Left lung (tissue), 10 donors: Measurements from ENCODE around the gene KIR2DL3. TPM values are rescaled to one million over a fixed set of nuclear protein-coding genes. Genes with fewer than 3 reads are reported as not detected.
A peak's percentile ranks its signal among the peaks of the same experiment; 100 is the strongest.
"Not testable (repeated sequence)": the region's sequence is repeated elsewhere in the genome, so short reads cannot be mapped to it uniquely, and the experiment has no call there.

Experiments
- ATAC-seq: fragments of 200-7000 bp; cut with Tn5 transposase; one replicate; pipeline ENCODE4 v1.9.1; 2020; ENCODE audit warnings: moderate library complexity
- DNase-seq, 4 donors: peaks; one replicate each; pipeline ENCODE4 v3.0.0-alpha.2; 2013 to 2020
- H3K27ac ChIP-seq, 2 donors: fragments of 200-600 bp; sonication (generic) in 1 of 2; one replicate each; pipeline versions ENCODE4 v1.5.0 to v1.8.0; 2020 to 2021
- H3K27me3 ChIP-seq, 2 donors: fragments of 200-600 bp; sonication (generic) in 1 of 2; one replicate each; pipeline versions ENCODE4 v1.5.0 to v1.8.0; 2020 to 2021
- H3K36me3 ChIP-seq, 2 donors: fragments of 200-600 bp; sonication (generic) in 1 of 2; one replicate each; pipeline versions ENCODE4 v1.5.0 to v1.8.0; 2020 to 2021
- H3K4me1 ChIP-seq, 2 donors: fragments of 200-600 bp; one replicate each; pipeline ENCODE4 v1.8.0; 2021
- H3K4me3 ChIP-seq, 2 donors: fragments of 200-600 bp; sonication (generic) in 1 of 2; one replicate each; pipeline versions ENCODE4 v1.5.0 to v1.8.0; 2020 to 2021; ENCODE audit warnings: mild to moderate bottlenecking in 1 of 2
- H3K9me3 ChIP-seq, 2 donors: fragments of 200-600 bp; sonication (generic) in 1 of 2; one replicate each; pipeline versions ENCODE4 v1.5.0 to v1.8.0; 2020 to 2021
- intact Hi-C, 2 donors: fragments of 100-400 bp; cut with DNase I; formaldehyde crosslinking; loops; one replicate each; pipeline versions ENCODE4 v1.11.2 to v1.14.2; 2022
- polyA plus RNA-seq, 6 donors: library from polyadenylated mRNA; unstranded; fragments of 120-200 nt; gene quantifications; one replicate each; pipeline ENCODE4 v1.2.1, GENCODE V29; 2013; ENCODE audit not compliant: insufficient read length in 6 of 6
- total RNA-seq, 2 donors: library from RNA; stranded (reverse); fragmentation: NEBNext Ultra II Directional; extraction: Animal tissue kit (Norgen Biotek cat#: 25700); gene quantifications; one replicate each; pipeline ENCODE4 v1.2.1, GENCODE V29; 2021
- TF ChIP-seq, protein P1 (sequence below), 2 donors: fragments of 200-600 bp; sonication (generic) in 1 of 2; IDR thresholded peaks; one replicate each; pipeline versions ENCODE4 v1.5.0 to v1.8.0; 2021; ENCODE audit warnings: antibody characterized with exemption in 2 of 2
- donor health status: DM: no; HTN: yes; CAD: no.
- donor health status: DM: no; HTN: no; CAD: no.

Gene KIR2DL3
- total and polyA plus RNA-seq, 8 donors: 0.10 to 0.23 (median 0.13) TPM; not detected in 3

DNA sequence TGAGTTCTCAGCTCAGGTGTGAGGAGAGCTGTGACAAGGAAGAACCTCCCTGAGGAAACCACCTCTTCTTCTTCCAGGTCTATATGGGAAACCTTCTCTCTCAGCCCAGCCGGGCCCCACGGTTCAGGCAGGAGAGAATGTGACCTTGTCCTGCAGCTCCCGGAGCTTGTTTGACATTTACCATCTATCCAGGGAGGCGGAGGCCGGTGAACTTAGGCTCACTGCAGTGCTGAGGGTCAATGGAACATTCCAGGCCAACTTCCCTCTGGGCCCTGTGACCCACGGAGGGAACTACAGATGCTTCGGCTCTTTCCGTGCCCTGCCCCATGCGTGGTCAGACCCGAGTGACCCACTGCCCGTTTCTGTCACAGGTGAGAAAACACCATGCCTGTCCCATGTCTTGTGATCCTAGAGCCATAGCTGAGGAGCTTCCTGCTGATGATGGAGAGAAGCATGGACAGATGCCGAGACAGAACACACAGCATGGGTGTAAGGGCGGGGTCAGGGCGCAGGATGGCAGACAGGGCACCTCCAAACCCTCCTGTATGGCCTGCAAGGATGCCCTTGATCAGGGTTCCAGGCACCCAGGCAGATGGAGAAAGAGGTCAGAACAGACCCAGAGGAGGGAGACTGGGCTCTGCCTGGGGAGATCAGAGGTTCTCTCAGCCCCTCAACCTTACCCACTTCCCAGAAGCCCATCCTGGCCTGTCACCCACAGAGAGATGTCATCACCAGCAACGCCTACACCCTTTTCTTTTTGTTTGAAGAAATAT is 8.7 kb upstream of the KIR2DL3 start:
- DNase-seq (no peak), ATAC-seq (no peak)
- Histone ChIP-seq H3K27me3 (peaks cover 0 to 20% of the 10 kb centered on the region in 2 donors), H3K27ac (no peak overlapping the region), H3K9me3 (no peaks in the 10 kb centered on the region), H3K4me1 (no peaks in the 10 kb centered on the region), H3K36me3 (no peaks in the 10 kb centered on the region), H3K4me3 (no peak overlapping the region)
- TF ChIP-seq, protein P1, sequence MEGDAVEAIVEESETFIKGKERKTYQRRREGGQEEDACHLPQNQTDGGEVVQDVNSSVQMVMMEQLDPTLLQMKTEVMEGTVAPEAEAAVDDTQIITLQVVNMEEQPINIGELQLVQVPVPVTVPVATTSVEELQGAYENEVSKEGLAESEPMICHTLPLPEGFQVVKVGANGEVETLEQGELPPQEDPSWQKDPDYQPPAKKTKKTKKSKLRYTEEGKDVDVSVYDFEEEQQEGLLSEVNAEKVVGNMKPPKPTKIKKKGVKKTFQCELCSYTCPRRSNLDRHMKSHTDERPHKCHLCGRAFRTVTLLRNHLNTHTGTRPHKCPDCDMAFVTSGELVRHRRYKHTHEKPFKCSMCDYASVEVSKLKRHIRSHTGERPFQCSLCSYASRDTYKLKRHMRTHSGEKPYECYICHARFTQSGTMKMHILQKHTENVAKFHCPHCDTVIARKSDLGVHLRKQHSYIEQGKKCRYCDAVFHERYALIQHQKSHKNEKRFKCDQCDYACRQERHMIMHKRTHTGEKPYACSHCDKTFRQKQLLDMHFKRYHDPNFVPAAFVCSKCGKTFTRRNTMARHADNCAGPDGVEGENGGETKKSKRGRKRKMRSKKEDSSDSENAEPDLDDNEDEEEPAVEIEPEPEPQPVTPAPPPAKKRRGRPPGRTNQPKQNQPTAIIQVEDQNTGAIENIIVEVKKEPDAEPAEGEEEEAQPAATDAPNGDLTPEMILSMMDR (IDR thresholded peaks at IDR 0.05): no peak
- intact Hi-C loops: no loop called here

GRCh38 chr19:54731191-54731590 is 7.1 kb upstream of the KIR2DL3 start:
- Histone ChIP-seq H3K9me3 (no peaks in the 10 kb centered on the region), H3K27ac (no peak overlapping the region), H3K4me1 (no peaks in the 10 kb centered on the region), H3K27me3 (peaks cover 0 to 20% of the 10 kb centered on the region in 2 donors), H3K4me3 (no peak overlapping the region), H3K36me3 (no peaks in the 10 kb centered on the region)
- TF ChIP-seq, protein P1 (IDR thresholded peaks at IDR 0.05): no peak
- ATAC-seq (no peak), DNase-seq (no peak)
- intact Hi-C loops: no loop called here

DNA sequence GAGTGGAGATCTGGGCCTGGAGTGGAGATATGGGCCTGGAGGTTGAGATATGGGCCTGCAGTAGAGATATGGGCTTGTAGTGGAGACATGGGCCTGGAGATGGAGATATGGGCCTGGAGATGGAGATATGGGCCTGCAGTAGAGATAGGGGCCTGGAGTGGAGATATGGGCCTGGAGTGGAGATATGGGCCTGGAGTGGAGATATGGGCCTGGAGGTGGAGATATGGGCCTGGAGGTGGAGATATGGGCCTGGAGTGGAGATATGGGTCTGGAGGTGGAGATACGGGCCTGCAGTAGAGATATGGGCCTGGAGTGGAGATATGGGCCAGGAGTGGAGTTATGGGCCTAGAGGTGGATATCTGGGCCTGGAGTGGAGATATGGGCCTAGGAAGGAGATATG is 402 bp downstream of the KIR2DL3 start:
- no peaks in the 10 kb centered on the region for H3K36me3 ChIP-seq
- no peaks in the 10 kb centered on the region for H3K27me3 ChIP-seq
- no peaks in the 10 kb centered on the region for H3K4me1 ChIP-seq
- TF ChIP-seq, protein P1 (IDR thresholded peaks at IDR 0.05): no peak
- intact Hi-C loops: no loop called here
- no peak overlapping the region for H3K27ac ChIP-seq
- H3K4me3 ChIP-seq: no peak overlapping the region
- DNase-seq (no peak), ATAC-seq (no peak)
- H3K9me3 ChIP-seq: no peaks in the 10 kb centered on the region

- no peak for ATAC-seq
- Histone ChIP-seq H3K9me3 (no peaks in the 10 kb centered on the region), H3K4me1 (no peaks in the 10 kb centered on the region), H3K27ac (no peak overlapping the region), H3K36me3 (no peaks in the 10 kb centered on the region), H3K27me3 (no peaks in the 10 kb centered on the region), H3K4me3 (no peak overlapping the region)
- TF ChIP-seq, protein P1 (IDR thresholded peaks at IDR 0.05): no peak
- intact Hi-C loops: no loop called here
- DNase-seq: no peak
These were observed 1.5 kb downstream of the KIR2DL3 start for GRCh38 chr19:54739587-54740497.

DNA sequence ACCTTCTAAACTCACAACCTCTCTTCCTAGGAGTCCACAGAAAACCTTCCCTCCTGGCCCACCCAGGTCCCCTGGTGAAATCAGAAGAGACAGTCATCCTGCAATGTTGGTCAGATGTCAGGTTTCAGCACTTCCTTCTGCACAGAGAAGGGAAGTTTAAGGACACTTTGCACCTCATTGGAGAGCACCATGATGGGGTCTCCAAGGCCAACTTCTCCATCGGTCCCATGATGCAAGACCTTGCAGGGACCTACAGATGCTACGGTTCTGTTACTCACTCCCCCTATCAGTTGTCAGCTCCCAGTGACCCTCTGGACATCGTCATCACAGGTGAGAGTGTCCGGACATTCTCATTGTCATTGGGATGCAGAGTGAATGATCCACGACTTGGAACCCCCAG is 3.6 kb downstream of the KIR2DL3 start:
- H3K36me3 ChIP-seq, intact Hi-C loops, H3K4me1 ChIP-seq, ATAC-seq, H3K27me3 ChIP-seq, DNase-seq, H3K27ac ChIP-seq, H3K4me3 ChIP-seq, H3K9me3 ChIP-seq: not testable (repeated sequence)

DNA sequence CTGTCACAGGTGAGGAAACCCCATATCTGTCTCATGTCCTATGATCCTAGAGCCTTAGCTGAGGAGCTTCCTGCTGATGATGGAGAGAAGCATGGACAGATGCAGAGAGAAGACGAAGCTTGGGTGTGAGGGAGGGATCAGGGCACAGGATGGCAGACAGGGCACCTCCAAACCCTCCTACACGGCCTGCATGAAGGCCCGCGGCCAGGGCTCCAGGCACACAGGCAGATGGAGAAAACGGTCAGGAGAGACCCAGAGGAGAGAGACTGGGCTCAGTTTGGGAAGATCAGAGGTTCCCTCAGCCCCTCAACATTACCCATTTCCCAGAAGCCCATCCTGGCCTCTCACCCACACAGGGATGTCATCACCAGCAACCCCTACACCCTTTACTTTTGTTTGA is 5.8 kb downstream of the KIR2DL3 start:
- ATAC-seq, H3K27ac ChIP-seq, intact Hi-C loops: not testable (repeated sequence)

GRCh38 chr19:54747614-54748322 is 9.5 kb downstream of the KIR2DL3 start:
- ATAC-seq, H3K4me3 ChIP-seq, H3K4me1 ChIP-seq, intact Hi-C loops, H3K27me3 ChIP-seq, H3K9me3 ChIP-seq, H3K36me3 ChIP-seq: not testable (repeated sequence)
- peak in 1 of 4 donors; percentile 64 for DNase-seq
- peak overlapping the region in 1 of 2 donors; percentile 64 for H3K27ac ChIP-seq

More for the DNA sequence above, 5.8 kb downstream of the KIR2DL3 start:
- not testable (repeated sequence) for H3K4me1 ChIP-seq, H3K27me3 ChIP-seq, H3K9me3 ChIP-seq, DNase-seq, H3K36me3 ChIP-seq, H3K4me3 ChIP-seq

DNA sequence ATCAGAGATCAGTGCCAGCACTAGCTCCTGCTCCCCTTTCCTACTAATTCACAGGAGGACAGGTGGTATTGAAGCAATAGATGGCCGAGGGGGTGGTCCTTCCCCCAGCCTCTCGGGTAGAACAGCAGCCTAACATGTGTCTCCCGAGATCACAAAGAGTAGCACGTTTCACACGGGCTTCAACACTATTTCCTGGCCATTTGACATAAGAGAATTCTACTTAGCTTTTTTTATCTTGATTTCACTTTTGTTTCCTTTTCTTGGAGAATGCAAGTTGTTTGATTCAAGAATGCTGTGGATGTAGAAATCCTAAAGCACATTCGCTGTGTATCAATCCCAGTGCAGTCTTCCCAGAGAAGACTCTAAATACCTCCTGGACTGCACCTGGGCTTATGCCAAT is 12.0 kb downstream of the KIR2DL3 start:
- ATAC-seq, H3K4me1 ChIP-seq, DNase-seq, intact Hi-C loops, H3K27ac ChIP-seq, H3K36me3 ChIP-seq, H3K27me3 ChIP-seq, H3K9me3 ChIP-seq, H3K4me3 ChIP-seq: not testable (repeated sequence)
